COR-L47 (cell line): ENCODE data around the gene HSD17B10.
"Not testable (repeated sequence)": the region's sequence is repeated elsewhere in the genome, so short reads cannot be mapped to it uniquely, and the experiment has no call there.

Experiments
- DNase-seq: peaks from one replicate; lab custom pipeline; 2025; lab: John Stamatoyannopoulos, UW

Gene HSD17B10

GRCh38 chrX:53433651-53434639 is at the start of gene HSD17B10:
Gene HSD17B10 (minus strand): TSS chrX:53434370. CDS start chrX:53434345, 25 bp downstream.
- peak; percentile 84 for DNase-seq

- no peak for DNase-seq
Measured at GRCh38 chrX:53483416-53483815, 49.2 kb upstream of the HSD17B10 start.

GRCh38 chrX:53481816-53482465 is 47.8 kb upstream of the HSD17B10 start:
- DNase-seq, result peak; percentile 26

GRCh38 chrX:53481093-53481492 is 46.9 kb upstream of the HSD17B10 start:
- DNase-seq, result peak; percentile 0

GRCh38 chrX:53479301-53479700 is 45.1 kb upstream of the HSD17B10 start:
- DNase-seq, result no peak

GRCh38 chrX:53476371-53476770 is 42.2 kb upstream of the HSD17B10 start:
- DNase-seq, result no peak

- DNase-seq, result no peak
Measured at GRCh38 chrX:53474707-53475106, 40.5 kb upstream of the HSD17B10 start.

GRCh38 chrX:53471346-53471745 is 37.2 kb upstream of the HSD17B10 start:
- no peak for DNase-seq

- DNase-seq, result not testable (repeated sequence)
Measured at GRCh38 chrX:53468659-53469058, 34.5 kb upstream of the HSD17B10 start.

GRCh38 chrX:53458082-53458481 is 23.9 kb upstream of the HSD17B10 start:
- DNase-seq, result no peak

- no peak for DNase-seq
Measured at GRCh38 chrX:53456254-53456653, 22.1 kb upstream of the HSD17B10 start.

- no peak for DNase-seq
Measured at GRCh38 chrX:53452812-53453211, 18.6 kb upstream of the HSD17B10 start.

- no peak for DNase-seq
Measured at GRCh38 chrX:53449632-53450031, 15.5 kb upstream of the HSD17B10 start.

GRCh38 chrX:53447441-53447840 is 13.3 kb upstream of the HSD17B10 start:
- no peak for DNase-seq

GRCh38 chrX:53445977-53446376 is 11.8 kb upstream of the HSD17B10 start:
- peak; percentile 18 for DNase-seq

GRCh38 chrX:53442322-53442631 is 8.1 kb upstream of the HSD17B10 start:
- no peak for DNase-seq

GRCh38 chrX:53441531-53442321 is 7.6 kb upstream of the HSD17B10 start:
- peak; percentile 79 for DNase-seq

GRCh38 chrX:53440621-53441517 is 6.7 kb upstream of the HSD17B10 start:
- peak; percentile 17 for DNase-seq

GRCh38 chrX:53440101-53440500 is 5.9 kb upstream of the HSD17B10 start:
- DNase-seq, result peak; percentile 19

GRCh38 chrX:53438832-53439230 is 4.7 kb upstream of the HSD17B10 start:
- no peak for DNase-seq

- DNase-seq, result no peak
Measured at GRCh38 chrX:53438174-53438831, 4.1 kb upstream of the HSD17B10 start.
